SU-DHL-6 (cell line): ENCODE measurements around the gene IFNA7.
"Not testable (repeated sequence)": the region's sequence is repeated elsewhere in the genome, so short reads cannot be mapped to it uniquely, and the experiment has no call there.

ENCODE experiments used
- H2AFZ ChIP-seq: fragments of 200-600 bp; sonication (generic); 2 replicates; pipeline ENCODE4 v1.6.1; 2014; ENCODE audit warnings: low read depth, mild to moderate bottlenecking, moderate library complexity, mixed read lengths, antibody characterized with exemption, low read length; ENCODE audit not compliant: severe bottlenecking
- H3F3A ChIP-seq: fragments of 200-600 bp; shearing (Covaris generic); 2 replicates; pipeline ENCODE4 v1.6.0; 2016; ENCODE audit warnings: antibody characterized with exemption, mild to moderate bottlenecking; ENCODE audit not compliant: insufficient read depth
- H3K27ac ChIP-seq: fragments of 200-600 bp; sonication (generic); 2 replicates; pipeline ENCODE4 v1.5.1; 2016; ENCODE audit warnings: low read depth, mild to moderate bottlenecking, low read length, moderate library complexity, mixed read lengths
- H3K27me3 ChIP-seq: fragments of 200-600 bp; sonication (generic), shearing (Covaris generic); 2 replicates; pipeline ENCODE4 v1.6.0; 2014; ENCODE audit warnings: mild to moderate bottlenecking, low read length
- H3K36me3 ChIP-seq: fragments of 200-600 bp; sonication (generic); 2 replicates; pipeline ENCODE4 v1.6.1; 2014; ENCODE audit warnings: mild to moderate bottlenecking, low read length, mixed read lengths
- H3K4me2 ChIP-seq: fragments of 300-600, 200-600 bp; shearing (Covaris generic), sonication (generic); 2 replicates; pipeline ENCODE4 v1.6.0; 2014; ENCODE audit warnings: low read length, low read depth, mild to moderate bottlenecking; ENCODE audit not compliant: poor library complexity, severe bottlenecking
- H3K4me3 ChIP-seq: fragments of 200-600 bp; sonication (generic); 2 replicates; pipeline ENCODE4 v1.5.1; 2014; ENCODE audit warnings: antibody characterized with exemption, low read length, mild to moderate bottlenecking, mixed read lengths; ENCODE audit not compliant: insufficient read depth, poor library complexity, severe bottlenecking
- H3K79me2 ChIP-seq: fragments of 200-600 bp; sonication (generic); 2 replicates; pipeline ENCODE4 v1.6.1; 2014; ENCODE audit warnings: mild to moderate bottlenecking, low read length, moderate library complexity; ENCODE audit not compliant: insufficient read depth
- H3K9ac ChIP-seq: fragments of 200-600 bp; sonication (generic); 2 replicates; pipeline ENCODE4 v1.7.0; 2014; ENCODE audit warnings: mild to moderate bottlenecking, low read length
- H3K9me2 ChIP-seq: fragments of 200-600 bp; sonication (generic); replicated peaks from 2 replicates; pipeline ENCODE4 v1.6.1; 2014; ENCODE audit warnings: low read length; ENCODE audit not compliant: insufficient read depth
- H3K9me3 ChIP-seq: fragments of 200-600 bp; sonication (generic); 2 replicates; pipeline ENCODE4 v1.6.1; 2014; ENCODE audit warnings: low read length, mixed read lengths; ENCODE audit not compliant: insufficient read depth
- H4K20me1 ChIP-seq: fragments of 200-600 bp; sonication (generic); 2 replicates; pipeline ENCODE4 v1.6.1; 2014; ENCODE audit warnings: low read depth, mild to moderate bottlenecking, antibody characterized with exemption, low read length, moderate library complexity, mixed read lengths
- EZH2phosphoT487 ChIP-seq: fragments of 200-600 bp; sonication (generic), shearing (Covaris generic); conservative IDR thresholded peaks from 2 replicates; pipeline ENCODE4 v1.6.1; 2018; ENCODE audit warnings: mild to moderate bottlenecking, antibody characterized with exemption, low read length, moderate library complexity, mixed read lengths
- TF ChIP-seq, protein P1 (sequence below): fragments of 200-600 bp; sonication (generic); IDR thresholded peaks from one replicate; pipeline ENCODE4 v1.5.1; 2017; ENCODE audit warnings: antibody characterized with exemption, mild to moderate bottlenecking, low read length, moderate library complexity; ENCODE audit not compliant: insufficient read depth, poor library complexity, severe bottlenecking

IFNA7 gene

GRCh38 chr9:21172156-21172555 lies 29.8 kb downstream of the IFNA7 start:
- TF ChIP-seq, protein P1, sequence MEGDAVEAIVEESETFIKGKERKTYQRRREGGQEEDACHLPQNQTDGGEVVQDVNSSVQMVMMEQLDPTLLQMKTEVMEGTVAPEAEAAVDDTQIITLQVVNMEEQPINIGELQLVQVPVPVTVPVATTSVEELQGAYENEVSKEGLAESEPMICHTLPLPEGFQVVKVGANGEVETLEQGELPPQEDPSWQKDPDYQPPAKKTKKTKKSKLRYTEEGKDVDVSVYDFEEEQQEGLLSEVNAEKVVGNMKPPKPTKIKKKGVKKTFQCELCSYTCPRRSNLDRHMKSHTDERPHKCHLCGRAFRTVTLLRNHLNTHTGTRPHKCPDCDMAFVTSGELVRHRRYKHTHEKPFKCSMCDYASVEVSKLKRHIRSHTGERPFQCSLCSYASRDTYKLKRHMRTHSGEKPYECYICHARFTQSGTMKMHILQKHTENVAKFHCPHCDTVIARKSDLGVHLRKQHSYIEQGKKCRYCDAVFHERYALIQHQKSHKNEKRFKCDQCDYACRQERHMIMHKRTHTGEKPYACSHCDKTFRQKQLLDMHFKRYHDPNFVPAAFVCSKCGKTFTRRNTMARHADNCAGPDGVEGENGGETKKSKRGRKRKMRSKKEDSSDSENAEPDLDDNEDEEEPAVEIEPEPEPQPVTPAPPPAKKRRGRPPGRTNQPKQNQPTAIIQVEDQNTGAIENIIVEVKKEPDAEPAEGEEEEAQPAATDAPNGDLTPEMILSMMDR, result no peak
- no peak for TF ChIP-seq EZH2phosphoT487
- no peak overlapping the region for H2AFZ ChIP-seq
- no peaks in the 10 kb centered on the region for H4K20me1 ChIP-seq
- no peaks in the 10 kb centered on the region for H3K9me3 ChIP-seq
- no peak overlapping the region for H3K9ac ChIP-seq
- H3F3A ChIP-seq, result no peaks in the 10 kb centered on the region
- no peak overlapping the region for H3K4me2 ChIP-seq
- H3K27me3 ChIP-seq, result no peaks in the 10 kb centered on the region
- no peaks in the 10 kb centered on the region for H3K9me2 ChIP-seq
- H3K27ac ChIP-seq, result no peak overlapping the region
- no peaks in the 10 kb centered on the region for H3K79me2 ChIP-seq
- H3K4me3 ChIP-seq, result no peak overlapping the region
- H3K36me3 ChIP-seq, result no peaks in the 10 kb centered on the region

DNA sequence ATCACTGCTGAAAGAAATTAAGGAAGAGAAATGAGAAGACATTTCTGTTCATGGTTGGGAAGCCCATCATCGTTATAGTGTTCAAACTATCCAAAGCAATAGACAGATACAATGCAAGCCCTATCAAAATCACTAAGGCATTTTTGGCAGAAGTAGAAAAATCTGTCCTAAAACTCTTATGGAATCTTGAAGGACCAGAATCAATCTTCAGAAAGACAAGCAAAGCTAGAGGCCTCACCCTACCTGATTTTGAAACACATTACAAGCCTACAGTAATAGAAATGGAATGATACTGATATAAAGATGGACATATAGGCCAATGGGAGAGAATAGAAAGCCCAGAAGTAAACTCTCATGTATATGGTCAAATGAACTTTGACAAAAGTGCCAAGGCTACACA lies 30.7 kb downstream of the IFNA7 start:
- no peaks in the 10 kb centered on the region for H3K27me3 ChIP-seq
- H3K79me2 ChIP-seq, result no peaks in the 10 kb centered on the region
- no peaks in the 10 kb centered on the region for H3F3A ChIP-seq
- no peak overlapping the region for H3K27ac ChIP-seq
- no peaks in the 10 kb centered on the region for H3K9me2 ChIP-seq
- TF ChIP-seq EZH2phosphoT487, result no peak
- TF ChIP-seq, protein P1, result no peak
- no peaks in the 10 kb centered on the region for H3K36me3 ChIP-seq
- no peaks in the 10 kb centered on the region for H3K9me3 ChIP-seq
- H3K4me2 ChIP-seq, result no peak overlapping the region
- no peak overlapping the region for H3K4me3 ChIP-seq
- H3K9ac ChIP-seq, result no peak overlapping the region
- H2AFZ ChIP-seq, result no peak overlapping the region
- H4K20me1 ChIP-seq, result no peaks in the 10 kb centered on the region

DNA sequence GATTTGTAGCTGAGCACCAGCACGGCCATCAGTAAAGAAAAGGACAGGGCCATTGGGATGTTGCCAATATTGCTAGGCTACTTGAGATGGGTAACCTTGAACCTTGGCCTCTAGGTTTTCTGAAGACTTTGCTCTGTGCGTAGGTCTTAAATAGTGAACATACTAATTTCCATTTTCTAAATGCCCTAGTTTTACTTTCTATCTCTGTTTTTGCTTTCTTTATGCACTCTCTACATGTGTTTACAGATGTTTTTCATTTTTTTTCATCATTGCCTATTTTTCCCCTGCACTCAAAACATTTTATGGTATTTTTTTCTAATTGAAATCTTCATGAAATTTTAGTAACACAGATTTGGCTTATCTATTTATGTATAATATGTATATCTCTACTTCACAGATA lies 35.4 kb downstream of the IFNA7 start, which contains the start of gene IFNA21:
TSS of gene IFNA21 (minus strand) at position 101 of the 400 bp plus-strand sequence. CDS start at position 53, 48 bp downstream.
- H3K9ac ChIP-seq, H3K9me3 ChIP-seq, H3F3A ChIP-seq, H2AFZ ChIP-seq, H3K27ac ChIP-seq, H3K4me2 ChIP-seq, H3K79me2 ChIP-seq, H3K9me2 ChIP-seq, H4K20me1 ChIP-seq, H3K36me3 ChIP-seq, H3K4me3 ChIP-seq, H3K27me3 ChIP-seq: not testable (repeated sequence)

DNA sequence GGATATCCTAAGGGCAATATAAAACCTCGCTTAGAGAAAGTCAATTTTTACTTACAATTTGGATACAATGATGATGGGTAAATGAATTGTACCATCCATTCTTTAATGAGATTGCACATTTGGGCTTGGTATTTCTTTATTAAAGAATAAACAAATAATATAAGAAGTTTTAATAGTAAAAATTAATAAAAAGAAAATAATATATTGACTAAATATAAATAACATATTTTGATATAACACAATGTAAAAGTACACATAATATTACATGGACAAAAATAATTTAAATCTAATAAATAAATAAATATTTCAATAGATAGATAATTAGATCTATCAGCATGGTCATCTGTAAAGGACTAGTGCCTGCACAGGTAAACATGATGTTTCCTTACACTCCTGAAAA lies 36.5 kb downstream of the IFNA7 start:
- H3K36me3 ChIP-seq, result no peaks in the 10 kb centered on the region
- no peak overlapping the region for H2AFZ ChIP-seq
- H3K9ac ChIP-seq, result no peak overlapping the region
- no peaks in the 10 kb centered on the region for H3F3A ChIP-seq
- H3K9me3 ChIP-seq, result no peaks in the 10 kb centered on the region
- H3K4me3 ChIP-seq, result no peak overlapping the region
- no peaks in the 10 kb centered on the region for H3K27me3 ChIP-seq
- H3K9me2 ChIP-seq, result no peaks in the 10 kb centered on the region
- no peak overlapping the region for H3K27ac ChIP-seq
- no peak overlapping the region for H3K4me2 ChIP-seq
- H4K20me1 ChIP-seq, result no peaks in the 10 kb centered on the region
- TF ChIP-seq, protein P1, result no peak
- TF ChIP-seq EZH2phosphoT487, result no peak
- no peaks in the 10 kb centered on the region for H3K79me2 ChIP-seq
